ENCODE results near the gene MYL3.
A peak's percentile ranks its signal among the peaks of the same experiment; 100 is the strongest.
"Not testable (repeated sequence)": the region's sequence is repeated elsewhere in the genome, so short reads cannot be mapped to it uniquely, and the experiment has no call there.

MYL3 gene

GRCh38 chr3:46820852-46821251, 42.4 kb downstream of the MYL3 start:
- no peak overlapping the region for H3K4me3 ChIP-seq (ENCODE audit: low read length)
- H3F3A ChIP-seq (ENCODE audit: insufficient read depth, low read length): peaks cover 3% of the 10 kb centered on the region; the same call in 1 of the 2 replicates
- no peak overlapping the region for H3K4me2 ChIP-seq (ENCODE audit: low read depth, low read length)
- no peak for DNase-seq
- H3K27ac ChIP-seq (ENCODE audit: low read length): no peak overlapping the region
- no peaks in the 10 kb centered on the region for H3K27me3 ChIP-seq (replicated peaks; ENCODE audit: insufficient read depth, low read length)
- no peaks in the 10 kb centered on the region for H3K4me1 ChIP-seq (ENCODE audit: low read length)
- no peak overlapping the region for H3K9ac ChIP-seq (ENCODE audit: low read length)
- H3K9me2 ChIP-seq (replicated peaks; ENCODE audit: insufficient read depth, low read length): no peaks in the 10 kb centered on the region
- no peaks in the 10 kb centered on the region for H3K36me3 ChIP-seq (replicated peaks; ENCODE audit: insufficient read depth, low read length)
- no peaks in the 10 kb centered on the region for H4K20me1 ChIP-seq (ENCODE audit: insufficient read depth, low read length)
- H3K9me3 ChIP-seq (replicated peaks; ENCODE audit: insufficient read depth, low read length): no peaks in the 10 kb centered on the region
- H3K79me2 ChIP-seq (ENCODE audit: low read length): no peaks in the 10 kb centered on the region
- TF ChIP-seq EZH2 (optimal IDR thresholded peaks at IDR 0.05; ENCODE audit: low read depth, low read length) (no peak), EZH2phosphoT487 (IDR thresholded peaks at IDR 0.05; ENCODE audit: low read length) (no peak), CTCF (IDR thresholded peaks at IDR 0.05; ENCODE audit: low read length) (no peak)
- no peak overlapping the region for H2AFZ ChIP-seq (ENCODE audit: low read length)

GRCh38 chr3:46812237-46812791, 50.9 kb downstream of the MYL3 start:
- Histone ChIP-seq H4K20me1 (ENCODE audit: insufficient read depth, low read length) (no peaks in the 10 kb centered on the region), H3K9me2 (replicated peaks; ENCODE audit: insufficient read depth, low read length) (no peaks in the 10 kb centered on the region), H3K36me3 (replicated peaks; ENCODE audit: insufficient read depth, low read length) (no peaks in the 10 kb centered on the region), H2AFZ (ENCODE audit: low read length) (peak overlapping the region; percentile 79), H3K9me3 (replicated peaks; ENCODE audit: insufficient read depth, low read length) (no peaks in the 10 kb centered on the region), H3F3A (ENCODE audit: insufficient read depth, low read length) (no peaks in the 10 kb centered on the region), H3K79me2 (ENCODE audit: low read length) (no peaks in the 10 kb centered on the region), H3K27me3 (replicated peaks; ENCODE audit: insufficient read depth, low read length) (no peaks in the 10 kb centered on the region), H3K9ac (ENCODE audit: low read length) (no peak overlapping the region), H3K27ac (ENCODE audit: low read length) (no peak overlapping the region), H3K4me3 (ENCODE audit: low read length) (peak overlapping the region; percentile 49), H3K4me2 (ENCODE audit: low read depth, low read length) (peak overlapping the region; percentile 80), H3K4me1 (ENCODE audit: low read length) (peaks cover 15% of the 10 kb centered on the region)
- peak; percentile 44 for DNase-seq
- no peak for TF ChIP-seq EZH2phosphoT487 (IDR thresholded peaks at IDR 0.05; ENCODE audit: low read length)
- no peak for TF ChIP-seq CTCF (IDR thresholded peaks at IDR 0.05; ENCODE audit: low read length)
- TF ChIP-seq EZH2 (optimal IDR thresholded peaks at IDR 0.05; ENCODE audit: low read depth, low read length): no peak

- no peaks in the 10 kb centered on the region for H3K27me3 ChIP-seq (replicated peaks; ENCODE audit: insufficient read depth, low read length)
- H3K4me3 ChIP-seq (ENCODE audit: low read length): no peak overlapping the region
These were observed 51.5 kb downstream of the MYL3 start for GRCh38 chr3:46811615-46812236.

DNA sequence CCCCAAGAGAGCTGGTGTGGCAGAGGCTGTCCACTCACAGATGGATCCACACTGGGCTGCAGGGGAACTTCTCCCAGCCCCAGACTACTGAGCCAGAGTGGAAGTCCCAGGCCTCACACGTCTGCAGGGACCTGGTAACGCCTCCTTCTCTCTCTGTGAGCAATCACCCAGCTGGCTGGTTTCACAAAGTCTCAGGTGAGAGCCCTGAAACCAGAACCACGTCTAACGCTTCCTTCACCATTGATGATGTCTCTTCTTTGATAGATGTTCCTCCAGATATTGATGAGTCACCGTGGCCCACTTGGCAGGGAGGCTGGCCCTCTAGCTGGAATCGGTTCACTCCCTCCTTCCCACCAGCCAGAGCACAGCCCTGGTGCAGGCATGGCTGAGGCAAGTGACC, 54.5 kb downstream of the MYL3 start:
- H3K79me2 ChIP-seq (ENCODE audit: low read length); H3K27ac ChIP-seq (ENCODE audit: low read length); H3K4me2 ChIP-seq (ENCODE audit: low read depth, low read length); H3K27me3 ChIP-seq (replicated peaks; ENCODE audit: insufficient read depth, low read length); H3K4me3 ChIP-seq (ENCODE audit: low read length); H3K9me2 ChIP-seq (replicated peaks; ENCODE audit: insufficient read depth, low read length); H2AFZ ChIP-seq (ENCODE audit: low read length); H3K36me3 ChIP-seq (replicated peaks; ENCODE audit: insufficient read depth, low read length); H3K9ac ChIP-seq (ENCODE audit: low read length); H3K9me3 ChIP-seq (replicated peaks; ENCODE audit: insufficient read depth, low read length); H4K20me1 ChIP-seq (ENCODE audit: insufficient read depth, low read length); H3F3A ChIP-seq (ENCODE audit: insufficient read depth, low read length): not testable (repeated sequence)
- DNase-seq: peak; percentile 63
- H3K4me1 ChIP-seq (ENCODE audit: low read length): peaks cover 15% of the 10 kb centered on the region

More at GRCh38 chr3:46811615-46812236, 51.5 kb downstream of the MYL3 start:
- H3K9ac ChIP-seq (ENCODE audit: low read length): no peak overlapping the region
- peak overlapping the region; percentile 80; the same call in 1 of the 2 replicates for H3K4me2 ChIP-seq (ENCODE audit: low read depth, low read length)
- no peaks in the 10 kb centered on the region for H3F3A ChIP-seq (ENCODE audit: insufficient read depth, low read length)
- no peaks in the 10 kb centered on the region for H3K9me2 ChIP-seq (replicated peaks; ENCODE audit: insufficient read depth, low read length)
- peaks cover 15% of the 10 kb centered on the region for H3K4me1 ChIP-seq (ENCODE audit: low read length)
- H3K27ac ChIP-seq (ENCODE audit: low read length): no peak overlapping the region
- no peaks in the 10 kb centered on the region for H3K9me3 ChIP-seq (replicated peaks; ENCODE audit: insufficient read depth, low read length)
- TF ChIP-seq EZH2phosphoT487 (IDR thresholded peaks at IDR 0.05; ENCODE audit: low read length): no peak
- TF ChIP-seq CTCF (IDR thresholded peaks at IDR 0.05; ENCODE audit: low read length): no peak
- no peak for TF ChIP-seq EZH2 (optimal IDR thresholded peaks at IDR 0.05; ENCODE audit: low read depth, low read length)
- no peak overlapping the region for H2AFZ ChIP-seq (ENCODE audit: low read length)
- no peaks in the 10 kb centered on the region for H4K20me1 ChIP-seq (ENCODE audit: insufficient read depth, low read length)
- no peaks in the 10 kb centered on the region for H3K79me2 ChIP-seq (ENCODE audit: low read length)
- DNase-seq: no peak
- no peaks in the 10 kb centered on the region for H3K36me3 ChIP-seq (replicated peaks; ENCODE audit: insufficient read depth, low read length)
